IMR-90 (cell line): ENCODE measurements around the gene ALLC. TPM values are rescaled to one million over a fixed set of nuclear protein-coding genes. Genes with fewer than 3 reads are reported as not detected.

Source experiments
- ATAC-seq: fragments of 200-7000 bp; cut with Tn5 transposase; 2 replicates; pipeline ENCODE4 v1.9.1; 2020; ENCODE audit warnings: low read depth, mild to moderate bottlenecking, moderate library complexity
- BruUV-seq: library from RNA; stranded (reverse); fragments of 400-500 nt; replicated peaks from 2 replicates; lab custom pipeline; 2021; lab: Mats Ljungman, UMichigan
- CTCF ChIA-PET: fragments of 300-600 bp; formaldehyde crosslinking; extraction: SDS; loops from one replicate; lab custom pipeline; 2021; ENCODE audit warnings: antibody characterized with exemption; lab: Yijun Ruan, JAX
- POLR2A ChIA-PET: fragments of 300-600 bp; sonication (Branson Sonifier 250); formaldehyde crosslinking; loops from one replicate; lab custom pipeline; 2022; ENCODE audit warnings: antibody characterized with exemption; ENCODE audit not compliant: unreplicated experiment; lab: Charles Lee
- DNase-seq: peaks from one replicate; pipeline ENCODE4 v3.0.0; 2013
- H2AFZ ChIP-seq: replicated peaks from 2 replicates; pipeline ENCODE3; 2013; ENCODE audit warnings: low read length, mild to moderate bottlenecking; ENCODE audit not compliant: poor library complexity
- H2AK5ac ChIP-seq: 2 replicates; pipeline ENCODE4 v1.6.1; 2013; ENCODE audit warnings: low read depth, low read length, inconsistent platforms
- H2AK9ac ChIP-seq: replicated peaks from 2 replicates; pipeline ENCODE3; 2013; ENCODE audit warnings: mild to moderate bottlenecking, low read depth, low read length, moderate library complexity; ENCODE audit not compliant: poor library complexity
- H2BK120ac ChIP-seq: 2 replicates; pipeline ENCODE4 v1.6.1; 2013; ENCODE audit warnings: low read depth, low read length, inconsistent platforms
- H2BK15ac ChIP-seq: 3 replicates; pipeline ENCODE4 v1.6.1; 2013; ENCODE audit warnings: low read depth, low read length, inconsistent platforms
- H2BK20ac ChIP-seq: 2 replicates; pipeline ENCODE4 v1.6.1; 2013; ENCODE audit warnings: low read depth, mild to moderate bottlenecking, inconsistent platforms, low read length, moderate library complexity
- H2BK5ac ChIP-seq: 2 replicates; pipeline ENCODE4 v1.6.1; 2013; ENCODE audit warnings: mild to moderate bottlenecking, low read depth, low read length, inconsistent platforms; ENCODE audit not compliant: poor library complexity, severe bottlenecking
- H3K14ac ChIP-seq: replicated peaks from 2 replicates; pipeline ENCODE4 v1.6.1; 2013; ENCODE audit warnings: low read depth, low read length, inconsistent platforms
- H3K18ac ChIP-seq: 2 replicates; pipeline ENCODE4 v1.6.1; 2013; ENCODE audit warnings: low read depth, low read length, control low read depth
- H3K23ac ChIP-seq: 2 replicates; pipeline ENCODE4 v1.6.1; 2013; ENCODE audit warnings: low read depth, low read length, inconsistent platforms
- H3K27ac ChIP-seq: 2 replicates; pipeline ENCODE4 v1.5.1; 2013; ENCODE audit warnings: mild to moderate bottlenecking, control low read depth, low read length; ENCODE audit not compliant: insufficient read depth
- H3K27me3 ChIP-seq: 2 replicates; pipeline ENCODE4 v1.6.1; 2013; ENCODE audit warnings: low read length; ENCODE audit not compliant: control insufficient read depth, insufficient read depth
- H3K36me3 ChIP-seq: 2 replicates; pipeline ENCODE4 v1.6.1; 2013; ENCODE audit warnings: low read length, mixed read lengths; ENCODE audit not compliant: control insufficient read depth, insufficient read depth
- H3K4ac ChIP-seq: 2 replicates; pipeline ENCODE4 v1.6.1; 2013; ENCODE audit warnings: low read depth, low read length, inconsistent platforms
- H3K4me1 ChIP-seq: 2 replicates; pipeline ENCODE4 v1.6.1; 2013; ENCODE audit warnings: low read length, mixed read lengths; ENCODE audit not compliant: control insufficient read depth, insufficient read depth
- H3K4me2 ChIP-seq: 2 replicates; pipeline ENCODE4 v1.6.1; 2013; ENCODE audit warnings: low read depth, mild to moderate bottlenecking, control low read depth, low read length, moderate library complexity
- H3K4me3 ChIP-seq: 2 replicates; pipeline ENCODE4 v1.5.1; 2013; ENCODE audit warnings: low read depth, mild to moderate bottlenecking, control low read depth, low read length, moderate library complexity; ENCODE audit not compliant: insufficient read depth
- H3K56ac ChIP-seq: 2 replicates; pipeline ENCODE4 v1.6.1; 2013; ENCODE audit warnings: low read length, inconsistent platforms; ENCODE audit not compliant: insufficient read depth; ENCODE audit errors: extremely low read depth
- H3K79me1 ChIP-seq, 2 experiments: 2 replicates each; pipeline ENCODE4 v1.6.1; 2013; ENCODE audit warnings: low read length in 2 of 2, inconsistent platforms in 1 of 2, low read depth in 1 of 2
- H3K9ac ChIP-seq: 2 replicates; pipeline ENCODE4 v1.6.1; 2013; ENCODE audit warnings: low read depth, low read length, control low read depth
- H3K9me1 ChIP-seq: 2 replicates; pipeline ENCODE4 v1.6.1; 2013; ENCODE audit warnings: low read length, inconsistent platforms; ENCODE audit not compliant: insufficient read depth
- H3K9me3 ChIP-seq: 2 replicates; pipeline ENCODE4 v1.6.1; 2013; ENCODE audit warnings: low read length; ENCODE audit not compliant: control insufficient read depth, insufficient read depth
- H4K20me1 ChIP-seq: 2 replicates; pipeline ENCODE4 v1.6.1; 2013; ENCODE audit warnings: low read length, inconsistent platforms; ENCODE audit not compliant: insufficient read depth
- H4K5ac ChIP-seq: 2 replicates; pipeline ENCODE4 v1.6.1; 2013; ENCODE audit warnings: mild to moderate bottlenecking, low read depth, low read length, control low read depth
- H4K8ac ChIP-seq, 2 experiments: 2 replicates each; pipeline ENCODE4 v1.6.1; 2013; ENCODE audit warnings: low read depth in 2 of 2, low read length in 2 of 2, control low read depth in 1 of 2, inconsistent platforms in 1 of 2
- H4K91ac ChIP-seq: 2 replicates; pipeline ENCODE4 v1.6.1; 2013; ENCODE audit warnings: low read depth, low read length, inconsistent platforms; ENCODE audit not compliant: insufficient read depth
- BHLHE40 ChIP-seq: fragments of 150-350 bp; IDR thresholded peaks from 2 replicates; pipeline ENCODE4 v1.6.1; 2016; ENCODE audit warnings: mild to moderate bottlenecking, low read depth, low read length
- CEBPB ChIP-seq: IDR thresholded peaks from 2 replicates; pipeline ENCODE4 v1.6.1; 2012; ENCODE audit warnings: low read depth, low read length, improper control_type of control experiment
- CHD1 ChIP-seq: IDR thresholded peaks from 2 replicates; pipeline ENCODE4 v1.6.1; 2012; ENCODE audit warnings: low read depth, low read length, improper control_type of control experiment
- ELK1 ChIP-seq: fragments of 150-350 bp; IDR thresholded peaks from 2 replicates; pipeline ENCODE4 v1.6.1; 2016; ENCODE audit warnings: low read depth, mild to moderate bottlenecking, low read length, moderate library complexity, borderline replicate concordance
- FOS ChIP-seq: fragments of 150-350 bp; IDR thresholded peaks from 2 replicates; pipeline ENCODE4 v1.6.1; 2016; ENCODE audit warnings: low read depth, low read length
- MAFK ChIP-seq: IDR thresholded peaks from 2 replicates; pipeline ENCODE4 v1.6.1; 2012; ENCODE audit warnings: low read depth, low read length, improper control_type of control experiment
- MAZ ChIP-seq: IDR thresholded peaks from 2 replicates; pipeline ENCODE4 v1.6.1; 2012; ENCODE audit warnings: low read depth, mild to moderate bottlenecking, low read length, improper control_type of control experiment, moderate library complexity, borderline replicate concordance
- MXI1 ChIP-seq: IDR thresholded peaks from 2 replicates; pipeline ENCODE4 v1.6.1; 2012; ENCODE audit warnings: low read depth, mild to moderate bottlenecking, low read length, moderate library complexity, borderline replicate concordance
- NFE2L2 ChIP-seq: fragments of 150-350 bp; IDR thresholded peaks from 2 replicates; pipeline ENCODE4 v1.6.1; 2016; ENCODE audit warnings: low read depth, mild to moderate bottlenecking, low read length
- POLR2A ChIP-seq: IDR thresholded peaks from 2 replicates; pipeline ENCODE4 v1.6.1; 2012; ENCODE audit warnings: mild to moderate bottlenecking, low read depth, low read length
- RAD21 ChIP-seq: IDR thresholded peaks from 2 replicates; pipeline ENCODE4 v1.6.1; 2012; ENCODE audit warnings: low read length, improper control_type of control experiment
- RCOR1 ChIP-seq: IDR thresholded peaks from 2 replicates; pipeline ENCODE4 v1.6.1; 2012; ENCODE audit warnings: mild to moderate bottlenecking, low read length, improper control_type of control experiment; ENCODE audit not compliant: insufficient replicate concordance
- RFX5 ChIP-seq: IDR thresholded peaks from 2 replicates; pipeline ENCODE4 v1.8.0; 2012; ENCODE audit warnings: low read depth, mild to moderate bottlenecking, low read length, moderate library complexity
- SMC3 ChIP-seq: fragments of 150-350 bp; IDR thresholded peaks from 2 replicates; pipeline ENCODE4 v1.6.1; 2016; ENCODE audit warnings: low read depth, mild to moderate bottlenecking, antibody characterized with exemption, low read length, moderate library complexity
- WGBS, 2 experiments: methylation state at CpG; one replicate each; pipeline versions ENCODE4 v1.1.5 to v1.1.7; 2013; ENCODE audit warnings: missing lambda C conversion rate in 2 of 2; ENCODE audit not compliant: insufficient read length in 1 of 2; ENCODE audit errors: extremely low coverage in 2 of 2; 5-methylcytosine and 5-hydroxymethylcytosine counted together
- dilution Hi-C: fragments of 300-500 bp; cut with HindIII; formaldehyde crosslinking; loops from one replicate; pipeline ENCODE4 v1.14.3; 2018; ENCODE audit warnings: low sequenced_read_pairs; ENCODE audit not compliant: unreplicated experiment
- in situ Hi-C: fragments of 300-500 bp; cut with MboI; formaldehyde crosslinking; loops from 3 replicates; pipeline ENCODE4 v1.14.3; 2019; ENCODE audit warnings: low sequenced_read_pairs, inconsistent platforms, mixed read lengths
- intact Hi-C: fragments of 100-400 bp; cut with micrococcal nuclease; formaldehyde crosslinking; loops from 2 replicates; pipeline ENCODE4 v1.10.0; 2022
- polyA plus RNA-seq, 3 experiments: library from polyadenylated mRNA; depleted of rRNA; stranded (reverse); fragments of >200 nt; gene quantifications; 2 replicates each; pipeline ENCODE4 v1.2.3, GENCODE V29; 2012; ENCODE audit warnings: low replicate concordance in 1 of 3
- total RNA-seq: library from RNA; depleted of rRNA; stranded (reverse); fragments of >200 nt; gene quantifications from 2 replicates; pipeline ENCODE4 v1.2.3, GENCODE V29; 2012
- TF ChIP-seq, protein P1 (sequence below): conservative IDR thresholded peaks from 2 replicates; pipeline ENCODE4 v1.5.1; 2012; ENCODE audit warnings: mild to moderate bottlenecking, low read depth, low read length, improper control_type of control experiment
- TF ChIP-seq, protein P2 (sequence below): fragments of 150-350 bp; IDR thresholded peaks from 2 replicates; pipeline ENCODE4 v1.6.1; 2017; ENCODE audit warnings: mild to moderate bottlenecking, antibody characterized with exemption, low read length, low read depth

The ALLC gene
- total and polyA plus RNA-seq, 2 of the 4 experiments (the other 2 are of a cell fraction): not detected

- no peak overlapping the region for H2AFZ ChIP-seq
- ATAC-seq (no peak), DNase-seq (no peak)
- 100% methylated on average over 5 of the region's 7 CpGs; no CpG with 5 or more reads in 1 of the 2 experiments for WGBS, 2 experiments
- no peaks in the 10 kb centered on the region for H3K4me1 ChIP-seq
- no peak overlapping the region for H2AK9ac ChIP-seq
- H2BK5ac ChIP-seq: no peak overlapping the region
- dilution Hi-C loops (no loop called here), in situ Hi-C loops (loop anchor here (5.0 kb wide), 1 partner anchor 95 kb away; no protein-coding TSS in a partner anchor), intact Hi-C loops (no loop called here)
- H3K14ac ChIP-seq: no peak overlapping the region
- H3K9me1 ChIP-seq: no peaks in the 10 kb centered on the region
- H3K56ac ChIP-seq: no peak overlapping the region
- H4K91ac ChIP-seq: no peak overlapping the region
- H4K5ac ChIP-seq: no peak overlapping the region
- ChIA-PET CTCF (interaction anchor here (0.7 kb wide), 1 partner anchor 49 kb away, joined by 4 read pairs; no protein-coding TSS in a partner anchor), POLR2A (no interaction called here)
- H2BK120ac ChIP-seq: no peak overlapping the region
- no peaks in the 10 kb centered on the region for H4K20me1 ChIP-seq
- no TSS peak for BruUV-seq
- H3K4me3 ChIP-seq: no peak overlapping the region
- H3K18ac ChIP-seq: no peak overlapping the region
- H3K4ac ChIP-seq: no peak overlapping the region
- H2BK15ac ChIP-seq: no peak overlapping the region
- H2BK20ac ChIP-seq: no peak overlapping the region
- H3K9me3 ChIP-seq: no peaks in the 10 kb centered on the region
- H3K27ac ChIP-seq: no peak overlapping the region
- no peak overlapping the region for H3K9ac ChIP-seq
- TF ChIP-seq MAFK (no peak), BHLHE40 (no peak), MAZ (no peak), RCOR1 (no peak), FOS (no peak), CEBPB (no peak), SMC3 (no peak), RFX5 (no peak), MXI1 (no peak), RAD21 (no peak), CHD1 (no peak), NFE2L2 (no peak), POLR2A (no peak), ELK1 (no peak)
- TF ChIP-seq, protein P1, sequence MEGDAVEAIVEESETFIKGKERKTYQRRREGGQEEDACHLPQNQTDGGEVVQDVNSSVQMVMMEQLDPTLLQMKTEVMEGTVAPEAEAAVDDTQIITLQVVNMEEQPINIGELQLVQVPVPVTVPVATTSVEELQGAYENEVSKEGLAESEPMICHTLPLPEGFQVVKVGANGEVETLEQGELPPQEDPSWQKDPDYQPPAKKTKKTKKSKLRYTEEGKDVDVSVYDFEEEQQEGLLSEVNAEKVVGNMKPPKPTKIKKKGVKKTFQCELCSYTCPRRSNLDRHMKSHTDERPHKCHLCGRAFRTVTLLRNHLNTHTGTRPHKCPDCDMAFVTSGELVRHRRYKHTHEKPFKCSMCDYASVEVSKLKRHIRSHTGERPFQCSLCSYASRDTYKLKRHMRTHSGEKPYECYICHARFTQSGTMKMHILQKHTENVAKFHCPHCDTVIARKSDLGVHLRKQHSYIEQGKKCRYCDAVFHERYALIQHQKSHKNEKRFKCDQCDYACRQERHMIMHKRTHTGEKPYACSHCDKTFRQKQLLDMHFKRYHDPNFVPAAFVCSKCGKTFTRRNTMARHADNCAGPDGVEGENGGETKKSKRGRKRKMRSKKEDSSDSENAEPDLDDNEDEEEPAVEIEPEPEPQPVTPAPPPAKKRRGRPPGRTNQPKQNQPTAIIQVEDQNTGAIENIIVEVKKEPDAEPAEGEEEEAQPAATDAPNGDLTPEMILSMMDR: no peak
- TF ChIP-seq, protein P2, sequence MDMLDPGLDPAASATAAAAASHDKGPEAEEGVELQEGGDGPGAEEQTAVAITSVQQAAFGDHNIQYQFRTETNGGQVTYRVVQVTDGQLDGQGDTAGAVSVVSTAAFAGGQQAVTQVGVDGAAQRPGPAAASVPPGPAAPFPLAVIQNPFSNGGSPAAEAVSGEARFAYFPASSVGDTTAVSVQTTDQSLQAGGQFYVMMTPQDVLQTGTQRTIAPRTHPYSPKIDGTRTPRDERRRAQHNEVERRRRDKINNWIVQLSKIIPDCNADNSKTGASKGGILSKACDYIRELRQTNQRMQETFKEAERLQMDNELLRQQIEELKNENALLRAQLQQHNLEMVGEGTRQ: no peak
- H4K8ac ChIP-seq: no peak overlapping the region
- H3K4me2 ChIP-seq: no peak overlapping the region
- no peak overlapping the region for H2AK5ac ChIP-seq
- H3K36me3 ChIP-seq: no peaks in the 10 kb centered on the region
- peaks cover 20% of the 10 kb centered on the region for H3K27me3 ChIP-seq
- H3K79me1 ChIP-seq: no peaks in the 10 kb centered on the region
- H3K23ac ChIP-seq: no peak overlapping the region
Measured at GRCh38 chr2:3731829-3732228, 73.8 kb downstream of the ALLC start.
